ENCODE measurements around the gene LY6G6D. TPM values are rescaled to one million over a fixed set of nuclear protein-coding genes. Genes with fewer than 3 reads are reported as not detected.

Gene LY6G6D
- total RNA-seq, 1 donor from 2014 or later: not detected

DNA sequence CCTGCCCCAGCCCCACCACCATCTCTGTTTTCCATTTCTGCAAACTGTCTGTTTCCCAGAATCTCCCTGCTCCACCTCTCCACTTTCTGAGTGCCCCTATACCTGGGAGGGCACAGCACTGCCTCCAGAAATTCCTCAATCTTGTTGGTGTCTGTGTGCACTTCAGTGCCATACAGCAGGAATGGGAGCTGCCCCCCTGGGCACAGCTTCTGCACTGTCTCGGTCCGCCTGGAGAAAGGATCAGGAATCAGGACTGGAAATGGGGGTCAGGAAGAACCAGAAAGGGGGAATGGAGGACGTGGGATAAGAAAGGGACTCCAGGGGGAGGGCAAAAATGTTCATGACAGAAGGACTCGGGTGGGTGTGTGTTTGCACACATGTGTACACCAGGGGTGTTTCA is 18.6 kb downstream of the LY6G6D start:
- Histone ChIP-seq H3K4me3 (ENCODE audit: low read length in 3 of 3) (peak overlapping the region in 1 of 3 donors; percentile 65), H3K27ac (ENCODE audit: low read depth, low read length) (peak overlapping the region; percentile 81), H3K9ac (ENCODE audit: low read depth in 1 of 3, low read length in 3 of 3) (no peak overlapping the region), H3K4me1 (ENCODE audit: control insufficient read depth in 3 of 3, insufficient read depth in 3 of 3, low read length in 3 of 3) (peaks cover 35 to 45% (median 38%) of the 10 kb centered on the region in 3 donors), H3K36me3 (ENCODE audit: control insufficient read depth in 3 of 3, insufficient read depth in 3 of 3, low read length in 3 of 3) (peaks cover 4 to 19% (median 14%) of the 10 kb centered on the region in 3 donors), H3K27me3 (ENCODE audit: control insufficient read depth in 3 of 3, insufficient read depth in 3 of 3, low read length in 3 of 3) (peaks cover 0 to 14% (median 0%) of the 10 kb centered on the region in 3 donors), H3K9me3 (ENCODE audit: control insufficient read depth in 3 of 3, low read length in 3 of 3) (no peaks in the 10 kb centered on the region)

DNA sequence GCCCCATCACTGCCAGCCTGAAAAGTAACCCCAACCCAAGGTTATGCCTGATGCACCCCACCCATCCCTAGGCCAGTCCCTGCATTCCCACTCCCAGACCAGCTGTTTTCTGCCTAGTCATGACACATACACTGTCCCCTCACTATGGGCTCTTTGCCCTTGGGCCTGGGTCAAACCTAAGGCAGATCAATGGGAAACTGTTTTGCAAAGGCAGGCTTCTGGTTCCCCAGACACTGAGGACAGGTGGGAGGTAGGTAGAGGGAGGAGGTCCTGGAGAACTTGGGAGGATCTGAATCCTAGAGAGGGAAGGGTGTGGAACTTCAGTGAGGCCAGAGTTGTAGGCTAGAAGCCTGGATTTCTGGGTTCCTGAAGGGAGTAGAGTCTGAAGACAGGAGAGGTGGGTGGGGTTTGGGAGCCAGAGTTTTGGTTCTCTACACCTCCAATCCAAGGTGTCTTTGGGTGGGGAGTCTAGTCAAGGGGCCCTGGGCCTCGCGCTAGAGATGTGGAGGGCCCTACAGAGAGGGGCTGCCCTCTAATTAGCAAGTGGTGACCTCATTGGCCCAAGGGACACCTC is 19.2 kb downstream of the LY6G6D start:
- Histone ChIP-seq H3K4me1 (ENCODE audit: control insufficient read depth in 3 of 3, insufficient read depth in 3 of 3, low read length in 3 of 3) (peaks cover 33 to 45% (median 36%) of the 10 kb centered on the region in 3 donors), H3K27ac (ENCODE audit: low read depth, low read length) (peak overlapping the region; percentile 81), H3K27me3 (ENCODE audit: control insufficient read depth in 3 of 3, insufficient read depth in 3 of 3, low read length in 3 of 3) (peaks cover 0 to 14% (median 0%) of the 10 kb centered on the region in 3 donors), H3K36me3 (ENCODE audit: control insufficient read depth in 3 of 3, insufficient read depth in 3 of 3, low read length in 3 of 3) (peaks cover 4 to 19% (median 14%) of the 10 kb centered on the region in 3 donors), H3K9ac (ENCODE audit: low read depth in 1 of 3, low read length in 3 of 3) (peak overlapping the region; percentile 73 to 87 (median 82)), H3K9me3 (ENCODE audit: control insufficient read depth in 3 of 3, low read length in 3 of 3) (no peaks in the 10 kb centered on the region), H3K4me3 (ENCODE audit: low read length in 3 of 3) (peak overlapping the region; percentile 65 to 92 (median 79))

DNA sequence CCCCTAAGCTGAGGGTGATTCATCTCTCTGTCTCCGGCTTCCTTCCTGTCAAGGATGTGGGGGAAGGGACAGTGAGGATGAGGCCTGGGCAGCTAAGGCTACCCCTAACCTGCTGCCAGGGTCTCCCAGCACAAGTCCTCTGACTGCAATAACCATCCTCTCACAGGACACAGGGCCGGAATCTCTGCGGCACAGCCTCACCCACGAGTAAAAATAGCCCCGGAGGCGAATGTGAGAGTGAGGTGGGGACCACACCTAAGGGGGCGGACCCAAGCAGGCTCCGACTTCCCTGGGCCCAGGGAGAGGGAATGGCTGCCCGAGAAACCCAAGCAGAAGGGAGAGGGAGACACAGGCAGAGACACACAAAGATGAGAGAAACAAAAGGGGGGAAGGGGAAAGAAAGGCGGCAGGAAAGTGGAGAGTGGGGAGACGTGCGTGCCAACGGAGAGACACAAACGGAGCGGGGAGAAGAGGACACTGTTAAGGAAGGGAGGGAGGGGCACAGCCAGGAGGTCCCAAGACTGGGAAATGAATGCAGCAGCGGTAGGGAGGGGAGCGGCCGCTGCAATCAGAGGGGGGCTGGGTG is 19.8 kb downstream of the LY6G6D start:
- no peaks in the 10 kb centered on the region for H3K9me3 ChIP-seq (ENCODE audit: control insufficient read depth in 3 of 3, low read length in 3 of 3)
- peaks cover 0 to 14% (median 0%) of the 10 kb centered on the region in 3 donors for H3K27me3 ChIP-seq (ENCODE audit: control insufficient read depth in 3 of 3, insufficient read depth in 3 of 3, low read length in 3 of 3)
- peak overlapping the region; percentile 73 to 87 (median 82) for H3K9ac ChIP-seq (ENCODE audit: low read depth in 1 of 3, low read length in 3 of 3)
- H3K4me3 ChIP-seq (ENCODE audit: low read length in 3 of 3): peak overlapping the region; percentile 65 to 92 (median 79)
- H3K36me3 ChIP-seq (ENCODE audit: control insufficient read depth in 3 of 3, insufficient read depth in 3 of 3, low read length in 3 of 3): peaks cover 4 to 19% (median 14%) of the 10 kb centered on the region in 3 donors
- H3K4me1 ChIP-seq (ENCODE audit: control insufficient read depth in 3 of 3, insufficient read depth in 3 of 3, low read length in 3 of 3): peaks cover 29 to 48% (median 36%) of the 10 kb centered on the region in 3 donors
- H3K27ac ChIP-seq (ENCODE audit: low read depth, low read length): peak overlapping the region; percentile 81

DNA sequence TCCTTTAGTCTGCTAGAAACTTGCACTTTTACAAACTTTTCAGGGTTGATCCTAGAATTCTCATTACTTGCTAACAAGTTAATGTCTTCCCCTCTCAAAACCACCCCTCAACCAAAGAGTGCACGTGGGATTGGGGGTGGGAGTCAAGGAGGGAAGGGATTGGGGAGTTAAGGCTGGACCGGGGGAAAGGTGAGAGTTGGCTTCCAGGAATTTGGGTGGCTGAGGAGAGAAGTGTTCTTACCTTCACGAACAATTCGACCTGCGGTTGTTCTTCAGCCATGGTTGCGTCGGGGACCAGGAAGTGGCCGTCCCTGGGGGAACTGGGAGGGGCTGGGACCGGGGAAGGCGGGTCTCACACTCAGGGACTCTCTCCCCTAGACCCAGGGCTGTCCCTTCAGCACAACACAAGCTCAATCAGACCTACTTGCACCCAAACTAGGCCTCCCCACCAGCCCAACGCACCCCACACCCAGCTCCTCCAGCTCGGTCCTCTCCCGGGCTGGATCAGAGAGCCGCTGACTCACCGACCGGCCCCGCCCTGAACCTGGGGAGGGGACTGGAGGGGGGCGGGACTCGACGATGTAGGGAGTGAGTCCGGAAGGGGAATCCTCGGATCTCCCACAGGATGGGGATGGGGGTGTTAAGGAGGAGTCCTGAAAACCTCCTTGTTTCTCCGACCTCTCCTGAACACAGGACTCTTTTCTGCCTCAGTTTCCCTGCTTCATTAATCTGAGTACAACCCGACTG is 21.0 kb downstream of the LY6G6D start, which contains the start of gene CLIC1:
TSS of gene CLIC1 (minus strand) at position 510 of the 747 bp plus-strand sequence. CDS start at position 280, 230 bp downstream.
- H3K36me3 ChIP-seq (ENCODE audit: control insufficient read depth in 3 of 3, insufficient read depth in 3 of 3, low read length in 3 of 3): peaks cover 4 to 16% (median 14%) of the 10 kb centered on the region in 3 donors
- H3K9ac ChIP-seq (ENCODE audit: low read depth in 1 of 3, low read length in 3 of 3): peak within 1 kb of the TSS; percentile 73 to 87 (median 82)
- peak within 1 kb of the TSS; percentile 65 to 92 (median 79) for H3K4me3 ChIP-seq (ENCODE audit: low read length in 3 of 3)
- H3K27ac ChIP-seq (ENCODE audit: low read depth, low read length): peak within 1 kb of the TSS; percentile 81
- H3K27me3 ChIP-seq (ENCODE audit: control insufficient read depth in 3 of 3, insufficient read depth in 3 of 3, low read length in 3 of 3): peaks cover 0 to 14% (median 0%) of the 10 kb centered on the region in 3 donors
- no peaks in the 10 kb centered on the region for H3K9me3 ChIP-seq (ENCODE audit: control insufficient read depth in 3 of 3, low read length in 3 of 3)
- peaks cover 34 to 47% (median 41%) of the 10 kb centered on the region in 3 donors for H3K4me1 ChIP-seq (ENCODE audit: control insufficient read depth in 3 of 3, insufficient read depth in 3 of 3, low read length in 3 of 3)

DNA sequence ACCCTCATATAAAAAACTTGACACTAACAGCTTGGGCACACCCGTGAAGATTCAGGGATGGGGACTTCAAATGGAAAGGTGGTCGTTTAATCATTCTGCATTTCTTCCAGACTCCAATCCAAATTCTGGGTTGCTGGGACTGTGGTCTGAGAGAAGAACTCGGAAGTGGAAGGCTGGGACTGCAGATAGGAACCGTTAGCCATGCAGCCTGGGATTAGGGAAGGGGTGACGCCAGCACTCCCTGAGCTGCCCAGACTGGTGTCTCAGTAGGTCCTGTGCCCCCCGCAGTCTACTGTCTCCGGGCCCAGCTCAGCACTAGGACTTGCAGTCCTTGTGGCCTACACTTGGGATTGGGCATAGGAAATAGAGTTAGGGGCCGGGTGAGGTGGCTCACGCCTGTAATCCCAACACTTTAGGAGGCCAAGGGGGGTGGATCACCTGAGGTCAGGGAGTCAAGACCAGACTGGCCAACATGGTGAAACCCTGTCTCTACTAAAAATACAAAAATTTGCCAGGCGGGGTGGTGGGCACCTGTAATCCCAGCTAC is 21.7 kb downstream of the LY6G6D start:
- Histone ChIP-seq H3K27me3 (ENCODE audit: control insufficient read depth in 3 of 3, insufficient read depth in 3 of 3, low read length in 3 of 3) (peaks cover 0 to 14% (median 0%) of the 10 kb centered on the region in 3 donors), H3K27ac (ENCODE audit: low read depth, low read length) (peak overlapping the region; percentile 81), H3K9me3 (ENCODE audit: control insufficient read depth in 3 of 3, low read length in 3 of 3) (no peaks in the 10 kb centered on the region), H3K36me3 (ENCODE audit: control insufficient read depth in 3 of 3, insufficient read depth in 3 of 3, low read length in 3 of 3) (peaks cover 4 to 16% (median 14%) of the 10 kb centered on the region in 3 donors), H3K4me1 (ENCODE audit: control insufficient read depth in 3 of 3, insufficient read depth in 3 of 3, low read length in 3 of 3) (peaks cover 34 to 47% (median 41%) of the 10 kb centered on the region in 3 donors), H3K4me3 (ENCODE audit: low read length in 3 of 3) (peak overlapping the region; percentile 65 to 92 (median 79)), H3K9ac (ENCODE audit: low read depth in 1 of 3, low read length in 3 of 3) (peak overlapping the region; percentile 55 to 87 (median 73))

DNA sequence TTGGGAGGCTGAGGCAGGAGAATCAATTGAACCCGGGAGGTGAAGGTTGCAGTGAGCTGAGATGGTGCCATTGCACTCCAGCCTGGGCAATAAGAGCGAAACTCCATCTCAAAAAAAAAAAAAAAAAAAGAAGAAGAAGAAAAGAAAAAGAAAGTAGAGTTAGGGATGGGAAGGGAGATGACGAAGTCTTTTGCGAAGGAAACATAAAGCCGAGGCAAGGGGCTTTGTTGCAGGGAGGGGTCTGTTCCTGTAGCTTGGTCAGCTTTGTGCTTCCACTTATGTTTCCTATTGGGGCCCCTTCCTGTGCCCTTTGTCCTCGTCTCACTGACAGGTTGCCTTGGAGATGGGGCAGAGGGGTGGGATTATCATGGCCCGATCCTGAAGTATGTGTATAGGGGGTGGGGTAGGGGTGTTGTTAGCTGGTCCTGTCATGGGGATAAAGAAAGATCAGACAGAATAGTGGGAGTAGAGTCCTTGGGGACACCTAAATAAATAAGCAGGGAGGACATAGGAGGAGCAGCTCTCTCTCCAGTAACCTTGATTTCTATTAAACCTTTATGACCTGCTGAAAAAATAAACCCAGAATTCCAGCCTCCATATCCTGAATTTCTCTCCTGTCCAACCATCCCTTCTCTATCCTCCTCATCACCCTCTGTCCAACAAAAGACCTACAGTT is 22.3 kb downstream of the LY6G6D start:
- H3K9ac ChIP-seq (ENCODE audit: low read depth in 1 of 3, low read length in 3 of 3): no peak overlapping the region
- no peaks in the 10 kb centered on the region for H3K9me3 ChIP-seq (ENCODE audit: control insufficient read depth in 3 of 3, low read length in 3 of 3)
- H3K4me3 ChIP-seq (ENCODE audit: low read length in 3 of 3): no peak overlapping the region
- H3K27ac ChIP-seq (ENCODE audit: low read depth, low read length): peak overlapping the region; percentile 81
- H3K4me1 ChIP-seq (ENCODE audit: control insufficient read depth in 3 of 3, insufficient read depth in 3 of 3, low read length in 3 of 3): peaks cover 34 to 47% (median 41%) of the 10 kb centered on the region in 3 donors
- peaks cover 0 to 14% (median 0%) of the 10 kb centered on the region in 3 donors for H3K27me3 ChIP-seq (ENCODE audit: control insufficient read depth in 3 of 3, insufficient read depth in 3 of 3, low read length in 3 of 3)
- H3K36me3 ChIP-seq (ENCODE audit: control insufficient read depth in 3 of 3, insufficient read depth in 3 of 3, low read length in 3 of 3): peaks cover 0 to 12% (median 8%) of the 10 kb centered on the region in 3 donors

DNA sequence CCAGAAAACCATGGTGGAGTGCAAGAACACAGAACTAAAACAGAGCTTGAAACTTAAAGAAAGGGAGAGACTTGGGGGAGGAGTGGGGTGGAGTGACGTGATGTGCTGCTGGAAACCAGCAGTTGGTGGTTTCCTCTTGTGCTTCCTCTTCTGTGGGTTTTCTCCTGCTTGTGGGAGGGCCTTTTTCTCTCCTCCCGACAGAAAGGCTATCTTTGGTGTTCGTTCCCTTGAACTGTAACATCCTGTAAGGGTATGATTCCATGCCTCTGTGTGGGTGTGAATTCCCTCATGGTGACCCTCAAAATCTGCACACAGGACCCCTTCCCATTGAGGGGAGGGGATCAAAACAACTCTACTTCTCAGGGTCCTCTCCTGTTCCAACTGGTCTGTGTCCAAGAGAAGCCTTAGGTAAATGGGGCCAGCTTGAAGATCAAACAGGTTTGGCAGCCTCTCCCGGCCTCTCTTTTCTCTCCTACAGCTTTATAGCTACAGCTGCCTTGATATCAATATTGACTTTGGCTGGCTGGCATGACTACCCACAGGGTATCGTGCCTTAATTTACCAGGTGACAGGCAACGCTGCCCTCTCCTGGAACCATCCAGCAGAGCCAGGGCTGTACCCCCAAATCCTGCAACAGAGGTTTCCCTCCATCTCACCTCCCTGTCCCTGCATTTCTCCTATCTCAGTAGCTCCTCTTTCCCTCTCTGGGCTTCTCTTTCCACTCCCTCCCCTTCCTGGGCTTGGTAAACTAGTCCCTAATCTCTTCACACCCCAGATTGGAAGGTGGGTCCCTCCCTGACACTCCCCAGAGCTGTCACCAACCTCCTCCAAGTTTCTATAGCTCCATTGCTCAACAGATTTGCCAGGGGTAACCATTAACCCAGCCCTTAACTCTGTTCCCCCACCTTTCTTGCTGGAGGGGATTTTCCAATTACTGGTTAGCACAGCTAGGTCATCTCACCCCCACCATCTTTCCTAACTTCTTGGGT is 23.1 kb downstream of the LY6G6D start:
- Histone ChIP-seq H3K4me1 (ENCODE audit: control insufficient read depth in 3 of 3, insufficient read depth in 3 of 3, low read length in 3 of 3) (peaks cover 34 to 47% (median 41%) of the 10 kb centered on the region in 3 donors), H3K9me3 (ENCODE audit: control insufficient read depth in 3 of 3, low read length in 3 of 3) (no peaks in the 10 kb centered on the region), H3K27me3 (ENCODE audit: control insufficient read depth in 3 of 3, insufficient read depth in 3 of 3, low read length in 3 of 3) (peaks cover 0 to 14% (median 0%) of the 10 kb centered on the region in 3 donors), H3K36me3 (ENCODE audit: control insufficient read depth in 3 of 3, insufficient read depth in 3 of 3, low read length in 3 of 3) (peaks cover 0 to 11% (median 4%) of the 10 kb centered on the region in 3 donors), H3K9ac (ENCODE audit: low read depth in 1 of 3, low read length in 3 of 3) (peak overlapping the region in 2 of 3 donors; percentile 16 to 17), H3K27ac (ENCODE audit: low read depth, low read length) (peak overlapping the region; percentile 81), H3K4me3 (ENCODE audit: low read length in 3 of 3) (no peak overlapping the region)

DNA sequence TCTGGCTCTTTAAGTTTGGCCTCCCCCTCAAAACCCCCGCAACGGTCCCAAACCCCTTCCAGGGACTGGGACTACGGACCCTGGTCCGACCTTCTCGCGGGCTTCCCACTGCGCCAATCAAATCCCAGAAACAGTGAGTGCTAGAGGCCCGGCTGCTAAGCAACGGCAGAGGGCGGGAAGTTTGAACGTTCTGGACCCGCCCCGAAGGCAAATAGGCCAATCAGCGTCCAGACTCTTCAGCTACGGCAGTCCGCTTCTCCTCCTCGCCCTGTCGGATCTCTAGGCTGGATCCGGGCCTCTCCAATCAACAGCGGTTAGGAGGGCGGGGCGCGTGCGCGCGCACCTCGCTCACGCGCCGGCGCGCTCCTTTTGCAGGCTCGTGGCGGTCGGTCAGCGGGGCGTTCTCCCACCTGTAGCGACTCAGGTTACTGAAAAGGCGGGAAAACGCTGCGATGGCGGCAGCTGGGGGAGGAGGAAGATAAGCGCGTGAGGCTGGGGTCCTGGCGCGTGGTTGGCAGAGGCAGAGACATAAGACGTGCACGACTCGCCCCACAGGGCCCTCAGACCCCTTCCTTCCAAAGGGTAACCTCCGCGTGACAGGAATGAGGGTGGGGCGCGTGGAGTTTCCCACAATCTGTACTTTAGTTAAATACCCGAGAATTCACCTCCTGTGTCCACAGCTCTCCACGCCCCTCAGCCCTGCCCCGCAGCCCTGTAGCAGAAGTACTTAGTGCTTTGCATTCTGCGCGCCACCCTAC is 24.7 kb downstream of the LY6G6D start, which contains the start of gene MSH5:
TSS of gene MSH5 (plus strand) at position 367 of the 758 bp plus-strand sequence. CDS start 462 bp downstream, outside the sequence.
- H3K36me3 ChIP-seq (ENCODE audit: control insufficient read depth in 3 of 3, insufficient read depth in 3 of 3, low read length in 3 of 3): peaks cover 0 to 3% (median 0%) of the 10 kb centered on the region in 3 donors
- H3K27me3 ChIP-seq (ENCODE audit: control insufficient read depth in 3 of 3, insufficient read depth in 3 of 3, low read length in 3 of 3): peaks cover 0 to 14% (median 0%) of the 10 kb centered on the region in 3 donors
- H3K27ac ChIP-seq (ENCODE audit: low read depth, low read length): peak within 1 kb of the TSS; percentile 47
- H3K4me3 ChIP-seq (ENCODE audit: low read length in 3 of 3): peak within 1 kb of the TSS; percentile 88 to 94 (median 93)
- peak within 1 kb of the TSS; percentile 72 to 82 (median 74) for H3K9ac ChIP-seq (ENCODE audit: low read depth in 1 of 3, low read length in 3 of 3)
- peaks cover 22 to 39% (median 31%) of the 10 kb centered on the region in 3 donors for H3K4me1 ChIP-seq (ENCODE audit: control insufficient read depth in 3 of 3, insufficient read depth in 3 of 3, low read length in 3 of 3)
- no peaks in the 10 kb centered on the region for H3K9me3 ChIP-seq (ENCODE audit: control insufficient read depth in 3 of 3, low read length in 3 of 3)
